AG09319 (cell line): Measurements from ENCODE around the gene TRIM15.

Experiments
- DNase-seq: peaks from one replicate; pipeline ENCODE4 v3.0.0-alpha.2; 2010; ENCODE audit warnings: low read depth; ENCODE audit errors: extremely low read depth
- TF ChIP-seq, protein P1 (sequence below): IDR thresholded peaks from 2 replicates; pipeline ENCODE4 v1.5.1; 2011; ENCODE audit warnings: low read depth, mild to moderate bottlenecking, inconsistent platforms, low read length, moderate library complexity

The TRIM15 gene

DNA sequence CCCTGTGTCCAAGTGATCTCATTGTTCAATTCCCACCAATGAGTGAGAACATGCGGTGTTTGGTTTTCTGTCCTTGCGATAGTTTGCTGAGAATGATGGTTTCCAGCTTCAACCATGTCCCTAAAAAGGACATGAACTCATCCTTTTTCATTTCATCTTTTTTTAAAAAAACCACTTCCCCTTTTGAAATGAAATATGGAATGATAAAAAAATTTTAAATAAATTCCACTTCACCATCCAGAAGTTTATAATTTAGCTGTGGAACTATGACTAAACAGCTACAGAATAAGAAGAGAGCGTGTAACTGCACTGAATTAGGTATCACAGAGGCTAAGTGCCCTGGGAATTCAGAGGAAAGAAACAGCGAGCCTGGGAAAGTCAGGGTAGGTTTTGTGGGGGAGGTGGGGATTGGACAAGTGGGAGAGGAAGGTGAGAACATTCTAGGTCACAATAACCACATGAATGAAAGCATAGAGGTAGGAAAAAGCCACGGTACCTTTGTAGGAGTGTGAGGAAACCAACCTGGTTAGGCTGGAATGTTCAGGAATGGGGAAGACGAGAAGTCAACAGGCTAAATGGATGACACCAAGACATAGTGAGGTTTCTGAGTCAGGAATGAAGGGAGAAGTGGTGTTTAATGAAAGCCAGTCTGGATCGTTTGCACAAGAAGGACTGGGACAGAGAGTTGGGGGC is 13.3 kb upstream of the TRIM15 start:
- no peak for DNase-seq
- TF ChIP-seq, protein P1, sequence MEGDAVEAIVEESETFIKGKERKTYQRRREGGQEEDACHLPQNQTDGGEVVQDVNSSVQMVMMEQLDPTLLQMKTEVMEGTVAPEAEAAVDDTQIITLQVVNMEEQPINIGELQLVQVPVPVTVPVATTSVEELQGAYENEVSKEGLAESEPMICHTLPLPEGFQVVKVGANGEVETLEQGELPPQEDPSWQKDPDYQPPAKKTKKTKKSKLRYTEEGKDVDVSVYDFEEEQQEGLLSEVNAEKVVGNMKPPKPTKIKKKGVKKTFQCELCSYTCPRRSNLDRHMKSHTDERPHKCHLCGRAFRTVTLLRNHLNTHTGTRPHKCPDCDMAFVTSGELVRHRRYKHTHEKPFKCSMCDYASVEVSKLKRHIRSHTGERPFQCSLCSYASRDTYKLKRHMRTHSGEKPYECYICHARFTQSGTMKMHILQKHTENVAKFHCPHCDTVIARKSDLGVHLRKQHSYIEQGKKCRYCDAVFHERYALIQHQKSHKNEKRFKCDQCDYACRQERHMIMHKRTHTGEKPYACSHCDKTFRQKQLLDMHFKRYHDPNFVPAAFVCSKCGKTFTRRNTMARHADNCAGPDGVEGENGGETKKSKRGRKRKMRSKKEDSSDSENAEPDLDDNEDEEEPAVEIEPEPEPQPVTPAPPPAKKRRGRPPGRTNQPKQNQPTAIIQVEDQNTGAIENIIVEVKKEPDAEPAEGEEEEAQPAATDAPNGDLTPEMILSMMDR = no peak

DNA sequence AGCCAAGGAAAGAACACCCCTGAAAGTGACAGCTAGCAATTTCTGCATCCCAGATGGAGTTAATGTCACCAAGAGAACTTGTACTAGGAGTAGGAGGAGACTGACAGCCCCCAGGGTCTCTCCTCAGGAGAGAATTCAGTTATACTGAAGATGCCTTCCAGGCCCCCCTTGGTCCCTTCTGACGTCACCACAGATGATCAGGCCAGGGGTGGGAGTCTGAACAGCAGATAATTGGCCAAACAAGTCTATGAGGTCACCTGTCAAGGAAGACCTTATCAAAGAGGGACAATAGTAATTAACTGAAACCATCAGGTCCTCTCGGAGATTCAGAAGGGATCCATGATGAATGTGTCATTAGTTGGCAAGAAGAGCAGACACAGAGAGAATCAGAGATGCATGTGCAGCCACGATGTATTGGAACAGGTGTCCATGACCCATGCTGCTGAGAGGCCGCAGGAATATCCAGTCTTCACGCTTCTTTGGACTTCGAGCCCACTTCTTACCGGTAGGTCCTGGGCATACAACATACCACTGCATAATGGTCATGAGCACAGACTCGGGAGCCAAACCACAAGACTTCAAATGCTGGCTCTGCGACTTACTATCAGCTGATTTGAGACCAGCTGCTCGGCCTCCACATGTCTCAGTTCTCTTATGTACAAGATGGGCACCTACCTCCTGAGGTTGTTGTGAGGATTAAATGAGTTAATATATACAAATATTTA is 12.5 kb upstream of the TRIM15 start:
- no peak for DNase-seq
- TF ChIP-seq, protein P1 = no peak

DNA sequence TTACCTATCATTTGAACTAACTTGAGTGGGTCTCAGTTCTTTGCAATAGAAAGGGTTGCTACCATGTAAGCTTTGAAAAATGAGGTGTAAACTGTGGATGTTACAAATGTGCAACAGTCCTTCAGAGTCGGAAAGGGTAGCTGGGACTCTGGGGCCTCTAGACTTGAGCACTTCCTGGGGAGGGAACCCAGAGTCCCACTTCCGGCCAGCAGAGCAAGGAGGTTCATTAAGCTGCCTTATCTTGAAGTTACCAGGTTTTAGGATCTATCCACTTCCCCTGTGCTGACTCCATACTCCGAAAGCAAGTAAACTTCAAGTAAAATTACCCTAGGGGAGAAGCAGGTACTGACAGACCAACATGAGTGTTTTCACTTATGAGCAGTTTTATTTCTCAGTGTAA is 11.8 kb upstream of the TRIM15 start:
- TF ChIP-seq, protein P1 = no peak
- DNase-seq = no peak

DNA sequence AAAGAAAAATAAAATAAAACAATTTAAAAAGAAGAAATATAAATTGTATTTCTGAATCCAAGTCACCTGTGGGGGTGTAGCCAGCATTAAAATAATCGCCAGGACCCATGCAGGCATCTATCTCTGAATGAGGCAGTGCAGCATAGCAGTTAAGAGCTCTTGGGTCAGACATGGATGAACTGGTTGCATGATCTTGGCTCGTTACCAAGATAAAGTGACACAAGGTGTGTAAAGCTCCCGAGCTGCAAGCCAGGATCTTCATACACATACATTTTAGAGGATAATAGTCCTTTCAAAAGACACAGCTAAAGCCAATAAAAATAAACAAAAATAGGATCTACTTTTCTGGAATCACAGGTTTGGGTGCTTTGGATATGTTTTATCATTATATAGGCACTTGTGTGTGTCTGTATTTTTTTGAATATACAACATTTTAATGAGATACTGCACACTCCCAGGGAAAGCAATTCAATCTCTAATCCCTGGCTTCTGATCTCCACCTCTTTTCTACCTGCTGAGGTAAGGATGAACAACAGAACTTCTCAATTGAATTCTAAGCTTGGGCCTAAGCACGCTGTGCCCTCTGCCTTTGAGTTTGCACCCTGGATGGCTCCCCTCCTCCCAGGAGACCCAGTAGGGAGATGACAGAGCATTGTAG is 11.2 kb upstream of the TRIM15 start:
- no peak for DNase-seq
- TF ChIP-seq, protein P1 = no peak

DNA sequence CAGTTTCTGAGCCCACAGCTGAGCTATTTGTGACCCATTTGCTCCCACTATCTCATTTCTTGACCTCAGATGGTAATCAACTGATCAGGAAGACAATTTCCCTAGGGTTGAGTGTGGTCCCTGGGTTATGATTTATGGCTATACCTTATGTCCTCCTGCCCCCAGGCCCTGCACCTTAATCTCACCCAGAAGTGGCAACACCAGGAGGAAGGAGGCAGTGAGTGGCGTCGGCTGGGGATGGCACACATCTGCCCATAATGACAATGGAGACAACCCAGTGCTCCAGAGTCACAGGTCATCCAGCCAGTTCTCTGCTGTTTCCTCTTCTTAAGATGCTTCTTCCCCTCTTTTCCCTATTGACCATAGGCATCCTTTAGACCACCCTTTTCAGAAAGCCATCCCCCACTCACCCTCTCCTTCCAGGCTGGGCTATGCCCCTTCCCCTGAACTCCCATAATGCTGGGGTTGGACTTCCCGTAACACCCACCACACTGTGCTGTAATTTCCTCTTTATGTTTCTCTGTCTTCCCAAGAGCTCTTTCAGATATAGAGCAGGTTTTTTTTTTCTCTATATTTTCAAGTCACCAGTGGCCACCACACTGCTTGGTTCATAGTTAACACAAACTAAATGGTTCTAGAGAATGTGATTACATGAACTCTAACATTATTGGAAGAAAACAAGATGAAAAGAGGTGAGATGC is 10.3 kb upstream of the TRIM15 start:
- no peak for DNase-seq
- TF ChIP-seq, protein P1 = no peak

DNA sequence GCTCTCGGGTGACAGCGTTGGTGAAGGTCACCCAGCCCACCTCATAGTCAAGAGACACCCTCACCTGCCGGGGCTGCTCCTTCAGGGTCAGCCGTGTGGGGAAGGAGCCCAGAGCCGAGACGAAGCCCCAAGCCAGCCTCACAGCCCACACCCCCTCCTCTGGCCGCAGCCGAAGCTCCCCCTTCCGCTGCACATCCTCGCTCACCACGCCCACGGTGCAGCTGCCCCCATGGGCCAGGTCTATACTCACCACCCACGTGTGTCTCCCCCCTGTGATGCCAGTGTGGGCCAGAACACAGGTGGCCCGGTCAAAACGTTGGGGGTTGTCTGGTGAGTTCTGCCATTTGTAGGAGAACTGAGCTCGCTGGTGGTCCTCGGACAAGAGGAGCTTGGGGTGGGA is 9.3 kb upstream of the TRIM15 start:
- DNase-seq = no peak
- TF ChIP-seq, protein P1 = no peak
